Activated CD4-positive, alpha-beta T cell treated with anti-CD3 and anti-CD28 coated beads, Interleukin-2, amount 10 ng/mL, durations not matched to agents 24 days and 14 days (primary cell): ENCODE data around the gene POU5F1. TPM values are rescaled to one million over a fixed set of nuclear protein-coding genes. Genes with fewer than 3 reads are reported as not detected.

ENCODE experiments used
- DNase-seq: peaks from one replicate; pipeline ENCODE4 v3.0.0; 2022
- H3K27ac Mint-ChIP-seq: one replicate; pipeline ENCODE4 v1.8.0; 2022; ENCODE audit warnings: mild to moderate bottlenecking, mixed read lengths
- H3K27me3 Mint-ChIP-seq: one replicate; pipeline ENCODE4 v1.8.0; 2022; ENCODE audit warnings: mixed read lengths
- H3K36me3 Mint-ChIP-seq: one replicate; pipeline ENCODE4 v1.8.0; 2022; ENCODE audit warnings: low read depth, mild to moderate bottlenecking, mixed read lengths
- H3K4me1 Mint-ChIP-seq: one replicate; pipeline ENCODE4 v1.8.0; 2021; ENCODE audit warnings: mixed read lengths
- H3K4me3 Mint-ChIP-seq: one replicate; pipeline ENCODE4 v1.8.0; 2022; ENCODE audit warnings: mild to moderate bottlenecking, moderate library complexity, mixed read lengths
- H3K9me3 Mint-ChIP-seq: one replicate; pipeline ENCODE4 v1.8.0; 2021; ENCODE audit warnings: mixed read lengths
- intact Hi-C: fragments of 100-400 bp; cut with micrococcal nuclease; formaldehyde crosslinking; loops from one replicate; pipeline ENCODE4 v1.15.1; 2023
- total RNA-seq: library from RNA; stranded (reverse); gene quantifications from 2 replicates; pipeline ENCODE4 v1.2.3, GENCODE V29; 2022

POU5F1 gene
- total RNA-seq, 1 donor from 2014 or later, result not detected

DNA sequence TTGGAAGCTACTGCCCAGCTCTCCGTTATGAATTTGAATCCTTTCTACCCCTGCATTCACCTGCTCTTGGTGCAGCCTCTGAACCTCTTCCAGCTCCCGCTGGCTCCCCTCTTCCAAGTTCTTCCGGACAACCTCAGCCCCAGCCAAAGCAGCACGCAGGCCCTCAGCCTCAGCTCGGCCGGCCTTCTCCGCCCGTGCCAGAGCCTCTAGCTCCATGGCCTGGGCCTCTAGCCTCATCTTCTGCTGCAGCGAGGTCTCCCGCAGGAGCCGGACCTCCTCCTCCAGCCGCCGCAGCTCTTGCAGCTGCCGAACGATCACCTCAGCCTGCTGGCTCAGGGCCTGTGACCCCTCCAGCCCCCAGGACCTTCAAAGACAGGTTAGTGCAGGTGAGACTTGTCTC is 16.0 kb downstream of the POU5F1 start:
- peaks cover 3% of the 10 kb centered on the region for H3K27me3 Mint-ChIP-seq
- no peak overlapping the region for H3K4me3 Mint-ChIP-seq
- intact Hi-C loops, result no loop called here
- H3K4me1 Mint-ChIP-seq, result peaks cover 18% of the 10 kb centered on the region
- H3K9me3 Mint-ChIP-seq, result no peaks in the 10 kb centered on the region
- no peak overlapping the region for H3K27ac Mint-ChIP-seq
- DNase-seq, result no peak
- peaks cover 19% of the 10 kb centered on the region for H3K36me3 Mint-ChIP-seq

GRCh38 chr6:31152781-31153180 is 17.7 kb downstream of the POU5F1 start:
- intact Hi-C loops, result no loop called here
- H3K27ac Mint-ChIP-seq, result no peak overlapping the region
- H3K36me3 Mint-ChIP-seq, result peaks cover 13% of the 10 kb centered on the region
- no peak overlapping the region for H3K4me3 Mint-ChIP-seq
- H3K9me3 Mint-ChIP-seq, result no peaks in the 10 kb centered on the region
- no peaks in the 10 kb centered on the region for H3K27me3 Mint-ChIP-seq
- no peak for DNase-seq
- peaks cover 9% of the 10 kb centered on the region for H3K4me1 Mint-ChIP-seq

- H3K4me1 Mint-ChIP-seq, result peaks cover 2% of the 10 kb centered on the region
- no peaks in the 10 kb centered on the region for H3K27me3 Mint-ChIP-seq
- no peak overlapping the region for H3K27ac Mint-ChIP-seq
- intact Hi-C loops, result no loop called here
- H3K4me3 Mint-ChIP-seq, result no peak overlapping the region
- H3K36me3 Mint-ChIP-seq, result peaks cover 15% of the 10 kb centered on the region
- no peak for DNase-seq
- no peaks in the 10 kb centered on the region for H3K9me3 Mint-ChIP-seq
These were observed 20.5 kb downstream of the POU5F1 start for GRCh38 chr6:31149827-31150447.

GRCh38 chr6:31145386-31145785 is 25.1 kb downstream of the POU5F1 start:
- peaks cover 2% of the 10 kb centered on the region for H3K4me1 Mint-ChIP-seq

DNA sequence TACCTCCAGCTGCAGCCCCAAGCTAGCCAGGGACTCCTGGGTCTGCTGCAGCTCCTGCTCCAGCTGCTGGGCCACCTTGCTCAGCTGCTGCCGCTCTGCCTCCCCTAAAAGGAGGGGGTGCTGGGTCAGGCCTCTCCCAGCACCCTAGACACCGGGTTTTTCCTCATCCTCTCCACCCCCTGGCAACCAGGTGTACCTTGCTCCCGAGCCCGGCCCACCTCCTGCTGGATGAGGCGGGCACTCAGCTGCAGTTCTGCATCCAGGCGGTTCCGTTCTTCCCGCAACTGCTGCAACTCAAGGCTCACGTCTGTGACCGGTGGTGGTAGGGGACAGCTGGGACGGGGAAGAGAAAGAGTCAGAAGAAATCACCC is 25.5 kb downstream of the POU5F1 start:
- intact Hi-C loops, result no loop called here
- peaks cover 9% of the 10 kb centered on the region for H3K36me3 Mint-ChIP-seq
- H3K4me1 Mint-ChIP-seq, result peaks cover 2% of the 10 kb centered on the region

More at GRCh38 chr6:31145386-31145785, 25.1 kb downstream of the POU5F1 start:
- Mint-ChIP-seq H3K9me3 (no peaks in the 10 kb centered on the region), H3K36me3 (peaks cover 11% of the 10 kb centered on the region), H3K27me3 (no peaks in the 10 kb centered on the region), H3K4me3 (no peak overlapping the region), H3K27ac (no peak overlapping the region)
- intact Hi-C loops, result no loop called here
- DNase-seq, result no peak

GRCh38 chr6:31144296-31144969 is 26.0 kb downstream of the POU5F1 start:
- Mint-ChIP-seq H3K9me3 (no peaks in the 10 kb centered on the region), H3K4me1 (peaks cover 2% of the 10 kb centered on the region), H3K4me3 (no peak overlapping the region), H3K27ac (no peak overlapping the region), H3K27me3 (no peaks in the 10 kb centered on the region), H3K36me3 (peaks cover 9% of the 10 kb centered on the region)
- DNase-seq, result no peak
- intact Hi-C loops, result no loop called here

More for the DNA sequence above, 25.5 kb downstream of the POU5F1 start:
- H3K27me3 Mint-ChIP-seq, result no peaks in the 10 kb centered on the region
- no peak overlapping the region for H3K27ac Mint-ChIP-seq
- H3K4me3 Mint-ChIP-seq, result no peak overlapping the region
- no peaks in the 10 kb centered on the region for H3K9me3 Mint-ChIP-seq
- no peak for DNase-seq

DNA sequence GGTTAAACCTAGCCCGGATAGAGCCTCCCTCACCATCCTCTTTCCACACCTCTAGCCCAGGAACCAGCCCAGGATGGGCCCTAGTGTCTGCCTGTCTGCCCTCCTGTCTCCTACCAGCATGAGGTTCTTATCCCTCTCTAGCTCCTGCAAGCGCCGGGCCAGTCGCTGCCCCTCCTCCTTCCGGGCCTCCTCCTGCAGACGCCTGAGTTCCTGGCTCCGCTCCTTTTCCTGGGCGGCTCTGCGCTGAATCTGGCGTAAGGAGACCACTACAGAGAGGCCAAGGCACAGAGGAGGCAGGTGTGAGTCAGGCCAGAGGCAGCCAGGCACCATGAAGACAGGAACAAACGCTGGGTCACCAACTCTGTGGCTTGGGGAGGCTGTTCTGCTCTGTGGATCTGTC is 27.3 kb downstream of the POU5F1 start:
- Mint-ChIP-seq H3K27me3 (peaks cover 4% of the 10 kb centered on the region), H3K27ac (no peak overlapping the region), H3K4me1 (peaks cover 2% of the 10 kb centered on the region), H3K9me3 (no peaks in the 10 kb centered on the region), H3K36me3 (peaks cover 9% of the 10 kb centered on the region), H3K4me3 (no peak overlapping the region)
- no peak for DNase-seq
- intact Hi-C loops, result no loop called here

DNA sequence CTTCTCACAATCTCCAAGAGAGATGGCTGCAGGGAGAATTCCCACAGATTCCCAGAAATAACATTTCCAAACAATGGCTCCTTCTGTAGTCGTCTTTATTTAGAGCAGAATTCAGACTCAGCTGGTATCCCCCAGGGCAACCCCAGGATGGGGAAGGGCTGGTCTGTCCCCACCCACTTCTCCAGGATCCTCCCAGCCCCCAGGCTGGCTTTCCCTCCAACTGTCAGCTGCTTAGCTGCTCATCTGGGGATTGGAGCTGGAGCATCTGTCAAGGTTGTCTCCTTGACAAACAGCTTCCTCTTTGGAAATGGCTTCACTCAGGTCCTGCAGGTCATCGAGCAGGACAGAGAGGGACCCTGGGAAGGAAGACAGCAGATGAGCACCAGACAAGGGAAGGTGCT is 28.1 kb downstream of the POU5F1 start:
- DNase-seq, result no peak
- Mint-ChIP-seq H3K27me3 (peaks cover 6% of the 10 kb centered on the region), H3K9me3 (no peaks in the 10 kb centered on the region), H3K36me3 (peaks cover 9% of the 10 kb centered on the region), H3K4me1 (peaks cover 4% of the 10 kb centered on the region), H3K27ac (no peak overlapping the region), H3K4me3 (no peak overlapping the region)
- intact Hi-C loops, result no loop called here

GRCh38 chr6:31140643-31141042 is 29.8 kb downstream of the POU5F1 start:
- Mint-ChIP-seq H3K36me3 (peaks cover 9% of the 10 kb centered on the region), H3K27me3 (peaks cover 6% of the 10 kb centered on the region), H3K9me3 (no peaks in the 10 kb centered on the region), H3K27ac (no peak overlapping the region), H3K4me1 (peaks cover 4% of the 10 kb centered on the region), H3K4me3 (no peak overlapping the region)
- intact Hi-C loops, result no loop called here
- no peak for DNase-seq

DNA sequence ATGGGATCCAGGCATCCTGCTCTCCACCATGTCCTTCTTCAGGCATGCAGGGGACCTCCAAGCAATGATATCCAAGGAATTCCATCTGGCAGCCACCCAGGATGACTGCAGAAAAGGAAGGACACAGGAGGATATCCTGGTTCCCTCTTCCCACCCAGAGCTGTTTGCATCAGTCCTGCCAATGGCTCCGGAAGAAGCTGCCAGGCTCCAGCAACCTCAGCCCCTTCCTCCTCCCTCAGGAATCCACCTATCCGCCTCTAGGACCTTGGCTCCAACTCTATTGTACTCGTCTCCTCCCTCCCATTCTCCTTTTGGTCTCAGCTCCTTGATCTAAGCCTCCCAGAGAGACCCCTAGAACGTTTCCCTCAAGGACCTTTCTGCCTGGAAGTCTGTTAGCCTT is 30.9 kb downstream of the POU5F1 start:
- no peaks in the 10 kb centered on the region for H3K9me3 Mint-ChIP-seq
- H3K27ac Mint-ChIP-seq, result no peak overlapping the region
- intact Hi-C loops, result no loop called here
- H3K4me1 Mint-ChIP-seq, result peaks cover 4% of the 10 kb centered on the region
- H3K27me3 Mint-ChIP-seq, result peaks cover 6% of the 10 kb centered on the region
- no peak overlapping the region for H3K4me3 Mint-ChIP-seq
- H3K36me3 Mint-ChIP-seq, result peaks cover 5% of the 10 kb centered on the region
- no peak for DNase-seq

- intact Hi-C loops, result no loop called here
- Mint-ChIP-seq H3K36me3 (peaks cover 5% of the 10 kb centered on the region), H3K9me3 (no peaks in the 10 kb centered on the region), H3K4me1 (peaks cover 4% of the 10 kb centered on the region), H3K27ac (no peak within 1 kb of the TSS), H3K4me3 (no peak within 1 kb of the TSS), H3K27me3 (peaks cover 6% of the 10 kb centered on the region)
- no peak for DNase-seq
These were observed 31.5 kb downstream of the POU5F1 start, which contains the start of gene PSORS1C2 for GRCh38 chr6:31138982-31139381. Gene PSORS1C2, minus strand, starts transcription at chr6:31139066. Its CDS starts 40 bp downstream, at chr6:31139026.

- Mint-ChIP-seq H3K27me3 (peaks cover 8% of the 10 kb centered on the region), H3K27ac (no peak overlapping the region), H3K36me3 (no peaks in the 10 kb centered on the region), H3K9me3 (no peaks in the 10 kb centered on the region), H3K4me3 (no peak overlapping the region), H3K4me1 (peaks cover 4% of the 10 kb centered on the region)
- intact Hi-C loops, result loop anchor here (2.0 kb wide), 1 partner anchor 23 kb away; the partner anchor contains the start of gene TCF19
- no peak for DNase-seq
These were observed 34.8 kb downstream of the POU5F1 start for GRCh38 chr6:31135710-31136109.

GRCh38 chr6:31132806-31133205 is 37.7 kb downstream of the POU5F1 start:
- Mint-ChIP-seq H3K4me3 (no peak overlapping the region), H3K9me3 (no peaks in the 10 kb centered on the region), H3K36me3 (no peaks in the 10 kb centered on the region), H3K4me1 (peaks cover 9% of the 10 kb centered on the region), H3K27ac (no peak overlapping the region), H3K27me3 (peaks cover 21% of the 10 kb centered on the region)
- no peak for DNase-seq
- intact Hi-C loops, result no loop called here

DNA sequence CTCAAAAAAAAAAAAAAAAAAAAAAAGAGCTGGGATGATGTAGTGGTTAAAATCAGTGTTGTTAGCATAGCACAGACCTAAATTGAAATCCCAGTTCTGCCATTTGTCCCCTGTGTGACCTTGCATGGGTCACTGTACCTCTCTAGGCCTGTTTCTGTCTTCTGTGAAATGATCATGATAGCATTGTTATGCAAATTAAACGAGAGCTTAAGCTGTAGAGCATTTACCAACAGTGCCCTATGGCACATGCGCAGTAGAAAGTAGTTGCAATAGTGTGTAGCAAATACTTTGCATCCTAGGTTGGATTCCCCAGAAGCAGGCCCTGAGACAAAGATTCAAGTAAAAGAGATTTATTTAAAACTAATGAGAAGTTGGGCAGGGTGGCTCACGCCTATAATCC is 38.9 kb downstream of the POU5F1 start:
- H3K27ac Mint-ChIP-seq, result no peak overlapping the region
- peaks cover 6% of the 10 kb centered on the region for H3K4me1 Mint-ChIP-seq
- DNase-seq, result no peak
- H3K36me3 Mint-ChIP-seq, result no peaks in the 10 kb centered on the region
- H3K4me3 Mint-ChIP-seq, result no peak overlapping the region
- intact Hi-C loops, result no loop called here
- H3K27me3 Mint-ChIP-seq, result peaks cover 19% of the 10 kb centered on the region
- H3K9me3 Mint-ChIP-seq, result no peaks in the 10 kb centered on the region
